ENCODE measurements around the gene ARFGAP1.
A peak's percentile ranks its signal among the peaks of the same experiment; 100 is the strongest.
"Not testable (repeated sequence)": the region's sequence is repeated elsewhere in the genome, so short reads cannot be mapped to it uniquely, and the experiment has no call there.

Gene ARFGAP1

DNA sequence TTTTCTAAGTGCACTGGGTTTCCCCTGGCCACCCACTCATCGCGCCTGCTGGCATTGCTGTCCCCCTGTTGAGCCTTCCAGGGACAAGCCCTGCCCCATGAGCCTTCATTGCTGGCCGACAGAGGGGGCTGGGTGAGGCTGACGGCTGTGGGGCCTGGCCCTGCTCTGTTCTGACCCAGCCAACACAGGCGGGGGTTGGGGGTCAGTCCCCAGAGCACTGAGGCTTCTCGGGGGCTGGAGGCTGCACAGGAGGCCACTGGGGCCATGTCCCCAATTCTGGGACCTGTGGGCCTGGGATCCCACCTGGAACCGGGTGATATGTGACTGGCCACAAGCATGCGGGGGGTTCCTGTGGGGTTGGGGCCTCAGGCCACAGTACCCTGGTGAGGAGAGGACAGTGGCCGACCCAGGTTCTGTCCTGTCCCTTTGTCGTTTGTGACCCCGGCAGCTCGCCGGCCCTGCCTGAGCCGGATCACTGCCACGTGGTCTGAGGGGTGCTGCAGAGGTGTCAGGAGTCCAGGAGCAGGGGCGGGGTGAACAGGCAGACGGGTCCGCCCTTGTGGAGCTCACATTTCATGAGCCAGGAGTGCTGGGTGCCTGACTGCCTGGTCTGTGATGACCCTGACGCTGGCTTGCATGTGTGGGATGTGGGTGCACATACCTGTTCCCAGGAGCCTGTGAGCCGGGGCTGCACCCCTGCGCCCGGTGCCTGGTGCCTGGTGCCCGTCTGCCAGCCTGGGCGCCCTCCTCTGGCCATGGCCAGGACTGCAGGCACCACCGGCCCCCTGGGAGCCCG, 18.3 kb downstream of the ARFGAP1 start:
- DNase-seq (ENCODE audit: low read depth in 2 of 2): peak; percentile 46 to 57

DNA sequence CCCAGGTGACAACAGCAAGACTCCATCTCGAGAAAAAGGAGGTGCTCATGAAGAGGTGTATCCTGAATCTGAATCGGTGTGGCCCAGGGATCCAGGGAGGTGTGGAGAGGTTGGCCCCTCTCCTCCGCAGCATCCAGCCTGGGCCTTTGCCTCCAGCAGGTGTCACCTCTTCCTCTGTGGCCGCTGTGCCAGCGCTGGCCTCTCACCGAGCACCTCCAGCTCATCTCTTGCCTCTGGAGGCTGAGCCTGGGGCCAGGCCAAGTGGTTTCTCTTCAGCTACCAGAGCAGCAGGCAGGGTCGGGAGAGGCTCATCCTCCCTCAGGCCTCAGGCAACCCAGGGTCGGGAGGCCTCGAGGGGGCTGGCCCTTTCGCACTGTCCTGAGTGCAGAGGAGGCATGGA, 19.2 kb downstream of the ARFGAP1 start:
- no peak for DNase-seq (ENCODE audit: low read depth in 2 of 2)

DNA sequence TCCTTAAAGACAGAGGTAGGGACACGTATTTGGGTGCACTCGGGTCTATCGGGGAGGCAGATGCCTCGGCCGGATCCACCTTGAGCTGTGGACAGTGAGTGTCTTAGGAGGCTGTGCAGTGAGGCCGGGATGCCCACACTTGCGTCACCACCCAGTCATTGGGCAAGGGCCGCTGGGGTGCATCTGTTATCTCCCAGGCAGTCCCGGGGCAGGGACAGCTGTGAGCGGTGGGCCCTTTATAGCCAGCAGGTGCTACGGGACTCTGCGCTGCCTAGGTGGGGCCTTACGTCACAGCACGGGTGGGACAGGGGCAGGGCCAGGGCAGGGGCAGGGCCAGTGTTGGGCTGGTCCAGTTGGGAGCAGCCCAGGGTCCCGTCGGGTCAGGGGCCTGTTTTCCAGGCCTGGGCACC, 19.7 kb downstream of the ARFGAP1 start:
- DNase-seq (ENCODE audit: low read depth in 2 of 2): no peak

DNA sequence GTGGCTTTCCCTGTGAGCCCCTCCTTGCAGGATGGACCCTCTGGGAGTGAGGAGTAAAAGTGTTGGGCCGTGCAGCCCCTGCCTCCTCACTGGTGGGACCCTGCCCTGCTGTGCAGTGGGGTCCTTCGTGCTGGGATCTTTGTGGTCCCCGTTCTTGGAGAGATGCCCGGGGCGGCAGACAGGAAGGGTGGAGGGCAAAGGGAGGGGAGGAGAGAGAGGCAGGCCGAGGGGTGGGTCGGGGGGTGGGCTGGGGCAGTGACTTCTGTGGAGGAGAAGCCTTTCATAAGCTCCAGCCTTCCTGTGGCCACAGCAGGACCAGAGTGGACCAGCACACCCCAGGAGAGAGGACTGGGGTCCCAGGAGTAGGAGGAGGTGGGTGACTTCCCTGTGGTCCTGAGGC, 20.3 kb downstream of the ARFGAP1 start, which contains the start of gene COL20A1:
TSS of gene COL20A1 (plus strand) at position 283 of the 400 bp plus-strand sequence. CDS start 1,922 bp downstream, outside the sequence.
- DNase-seq (ENCODE audit: low read depth in 2 of 2): no peak

DNA sequence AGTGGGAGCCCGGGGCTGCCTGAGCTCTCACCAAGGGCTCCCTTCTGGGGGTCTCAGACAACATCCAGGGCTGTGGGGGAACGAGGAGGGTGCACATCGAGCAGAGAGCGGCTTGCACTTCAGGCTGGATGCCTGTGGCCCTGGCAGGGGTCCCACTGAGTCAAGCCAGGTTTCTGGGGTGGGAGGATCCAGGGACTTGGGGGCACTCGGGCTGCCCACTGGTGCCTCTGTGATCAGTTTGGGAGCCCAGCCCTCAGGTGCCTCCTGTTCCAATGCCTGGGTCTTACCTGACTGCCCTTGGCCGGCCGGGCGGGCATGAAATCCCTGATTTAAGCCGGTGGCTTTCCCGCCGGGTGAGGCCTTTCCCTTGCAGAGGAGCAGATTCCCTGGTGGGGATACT, 20.8 kb downstream of the ARFGAP1 start:
- DNase-seq (ENCODE audit: low read depth in 2 of 2): no peak

DNA sequence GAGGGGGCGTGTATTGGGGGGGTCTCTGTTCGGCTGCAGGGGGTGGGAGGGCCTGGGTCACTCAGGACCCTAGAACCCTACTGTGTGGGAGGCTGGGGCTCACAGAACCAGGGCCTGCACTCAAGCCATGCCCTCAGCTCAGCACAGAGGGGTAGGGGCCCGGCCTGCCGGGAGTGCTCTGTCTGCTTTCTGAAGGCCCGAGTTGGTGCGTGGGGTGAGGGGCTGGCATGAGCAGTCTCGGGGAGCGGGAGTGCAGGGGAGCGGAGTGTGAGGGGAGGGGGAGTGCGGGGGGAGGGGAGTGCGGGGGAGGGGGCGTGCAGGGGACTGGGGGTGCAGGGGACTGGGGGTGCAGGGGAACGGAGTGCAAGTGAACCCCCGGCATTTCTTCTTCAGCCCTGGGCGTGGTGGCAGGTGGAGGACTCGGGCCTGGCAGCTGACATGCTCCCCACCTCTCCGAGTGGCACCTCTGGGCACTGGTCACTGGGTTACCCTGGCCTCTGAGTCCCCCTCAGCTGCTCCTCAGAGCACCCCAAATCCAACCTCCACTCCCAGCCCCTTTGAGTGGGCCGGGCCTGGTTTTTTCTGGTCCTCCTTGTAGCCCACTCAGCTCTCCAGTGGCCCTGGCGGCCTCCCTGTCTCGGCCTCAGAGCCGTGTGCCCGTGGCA, 21.4 kb downstream of the ARFGAP1 start:
- DNase-seq (ENCODE audit: low read depth in 2 of 2): no peak

DNA sequence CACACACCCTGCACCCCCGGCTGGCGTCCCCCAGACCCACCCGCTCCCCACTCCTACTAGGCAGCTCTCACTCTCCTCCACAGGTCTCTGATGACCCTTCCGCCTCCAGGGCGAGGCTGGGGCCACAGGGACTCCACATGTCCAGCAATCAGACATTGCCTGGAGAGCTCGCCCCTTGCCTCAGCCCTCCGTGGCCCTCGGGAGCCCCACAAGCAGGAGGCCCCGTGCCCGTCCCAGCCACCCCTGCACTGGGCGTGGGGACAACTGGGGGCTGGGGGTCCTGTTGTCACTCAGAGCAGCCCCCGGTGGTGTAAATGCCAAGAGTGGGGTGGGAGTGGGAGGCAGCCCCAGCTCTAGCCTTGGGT, 21.9 kb downstream of the ARFGAP1 start:
- DNase-seq (ENCODE audit: low read depth in 2 of 2): no peak

DNA sequence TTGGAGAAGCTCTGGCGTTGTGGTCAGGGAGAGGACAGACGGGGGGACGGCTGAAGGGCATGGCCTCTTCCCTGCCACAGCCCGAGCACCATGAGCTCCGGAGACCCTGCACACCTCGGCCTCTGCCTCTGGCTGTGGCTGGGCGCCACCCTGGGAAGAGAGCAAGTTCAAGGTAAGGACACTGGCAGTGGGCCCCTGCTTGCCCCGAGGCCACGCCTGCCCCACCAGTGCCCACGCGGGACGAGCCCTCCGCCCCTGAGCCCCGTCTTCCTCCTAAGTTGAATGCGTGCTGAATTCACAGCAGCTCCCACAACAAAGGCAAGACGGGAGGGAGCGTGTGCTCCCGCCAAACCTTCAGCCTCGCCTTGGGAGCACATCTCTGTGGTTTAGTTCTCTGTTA, 22.4 kb downstream of the ARFGAP1 start:
- no peak for DNase-seq (ENCODE audit: low read depth in 2 of 2)

DNA sequence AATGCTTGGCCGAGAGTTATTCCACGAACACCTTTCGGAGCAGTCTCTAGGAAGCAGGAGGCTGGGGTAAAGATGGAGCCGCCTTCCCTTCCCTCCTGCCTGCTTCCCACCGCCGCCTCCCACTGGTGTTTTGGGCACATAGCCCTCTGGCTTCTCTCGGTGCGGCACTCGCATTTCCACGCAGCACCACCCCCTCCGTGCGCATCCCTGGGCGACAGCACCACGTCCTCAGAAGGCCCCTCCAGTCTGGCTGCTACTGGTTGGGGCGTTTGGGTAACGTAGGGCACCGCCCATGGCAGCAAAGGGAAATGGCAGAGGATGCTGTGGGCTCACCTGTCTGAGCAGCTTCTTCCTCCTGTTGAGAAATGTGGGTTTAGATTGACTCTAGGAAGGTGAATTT, 22.8 kb downstream of the ARFGAP1 start:
- no peak for DNase-seq (ENCODE audit: low read depth in 2 of 2)

DNA sequence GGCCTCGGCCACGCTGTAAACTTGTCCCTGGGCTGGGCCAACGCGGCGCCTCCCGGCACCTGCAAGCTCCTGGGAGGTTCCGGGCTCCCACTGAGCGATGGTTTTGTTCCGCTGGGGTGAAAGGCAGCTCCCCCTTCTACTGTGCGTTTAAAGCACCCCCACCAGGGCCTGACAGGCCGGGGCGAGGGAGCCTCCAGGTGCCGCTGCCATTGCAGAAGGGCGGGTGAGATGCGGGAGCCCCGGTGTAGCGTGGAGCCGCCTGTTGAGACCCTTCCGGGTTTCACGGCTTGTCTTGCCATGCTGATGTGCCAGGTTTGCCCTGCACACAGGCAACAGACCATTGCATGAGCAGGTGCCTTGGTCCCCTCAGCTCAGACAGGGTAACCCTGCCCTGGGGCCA, 23.2 kb downstream of the ARFGAP1 start:
- DNase-seq (ENCODE audit: low read depth in 2 of 2): no peak

DNA sequence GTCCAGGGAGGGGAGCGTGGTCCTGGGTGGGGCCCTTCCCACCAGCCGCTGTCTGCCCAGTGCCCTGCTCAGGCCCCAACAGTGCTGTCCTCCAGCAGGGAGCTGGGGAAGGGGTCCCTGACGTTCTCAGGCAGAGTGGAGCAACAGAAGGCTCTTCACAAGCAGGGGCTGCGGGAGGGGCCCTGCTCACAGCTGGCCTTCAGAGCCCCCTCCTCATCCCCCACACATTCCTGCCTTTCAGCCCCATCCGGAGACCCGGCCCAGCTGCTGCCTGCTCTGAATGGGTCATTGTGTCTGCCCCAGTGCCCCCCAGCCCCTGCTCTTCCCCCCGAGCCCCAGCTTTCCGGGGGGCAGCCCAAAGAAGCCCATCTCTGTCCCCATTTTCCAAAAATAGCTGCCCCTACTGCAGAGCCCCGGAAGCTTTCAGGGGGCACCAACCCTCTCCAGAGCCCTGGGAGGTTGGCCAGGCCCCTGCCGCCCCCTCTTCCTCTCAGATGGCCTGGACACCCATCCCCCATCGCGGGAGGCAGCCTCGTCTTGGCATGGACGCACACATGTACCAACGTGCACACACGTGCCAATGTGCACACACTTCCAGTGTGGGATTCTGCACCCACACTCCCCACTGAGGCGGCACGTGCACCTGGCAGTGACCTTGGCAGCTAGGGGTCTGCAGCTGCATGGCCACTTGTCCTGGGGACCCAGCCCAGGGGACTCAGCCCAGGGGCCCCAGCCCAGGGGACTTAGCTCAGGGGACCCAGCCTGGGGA, 24.1 kb downstream of the ARFGAP1 start:
- no peak for DNase-seq (ENCODE audit: low read depth in 2 of 2)

DNA sequence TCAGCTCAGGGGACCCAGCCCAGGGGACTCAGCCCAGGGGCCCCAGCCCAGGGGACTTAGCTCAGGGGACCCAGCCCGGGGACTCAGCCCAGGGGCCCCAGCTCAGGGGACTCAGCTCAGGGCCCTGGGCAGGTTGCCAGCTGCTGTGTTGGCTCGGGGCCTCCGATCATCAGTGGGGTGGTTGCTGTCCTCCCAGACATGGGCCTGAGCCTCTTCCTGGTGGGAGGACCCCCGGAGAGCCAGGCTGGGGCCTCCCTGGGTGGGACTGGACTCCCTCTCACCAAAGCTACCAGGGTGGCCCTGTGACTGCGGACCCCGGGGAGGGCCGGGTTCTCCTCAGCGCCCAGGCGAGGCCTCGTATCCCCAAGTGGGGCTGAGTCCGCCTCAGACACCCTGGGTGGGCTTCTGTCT, 24.8 kb downstream of the ARFGAP1 start:
- no peak for DNase-seq (ENCODE audit: low read depth in 2 of 2)

DNA sequence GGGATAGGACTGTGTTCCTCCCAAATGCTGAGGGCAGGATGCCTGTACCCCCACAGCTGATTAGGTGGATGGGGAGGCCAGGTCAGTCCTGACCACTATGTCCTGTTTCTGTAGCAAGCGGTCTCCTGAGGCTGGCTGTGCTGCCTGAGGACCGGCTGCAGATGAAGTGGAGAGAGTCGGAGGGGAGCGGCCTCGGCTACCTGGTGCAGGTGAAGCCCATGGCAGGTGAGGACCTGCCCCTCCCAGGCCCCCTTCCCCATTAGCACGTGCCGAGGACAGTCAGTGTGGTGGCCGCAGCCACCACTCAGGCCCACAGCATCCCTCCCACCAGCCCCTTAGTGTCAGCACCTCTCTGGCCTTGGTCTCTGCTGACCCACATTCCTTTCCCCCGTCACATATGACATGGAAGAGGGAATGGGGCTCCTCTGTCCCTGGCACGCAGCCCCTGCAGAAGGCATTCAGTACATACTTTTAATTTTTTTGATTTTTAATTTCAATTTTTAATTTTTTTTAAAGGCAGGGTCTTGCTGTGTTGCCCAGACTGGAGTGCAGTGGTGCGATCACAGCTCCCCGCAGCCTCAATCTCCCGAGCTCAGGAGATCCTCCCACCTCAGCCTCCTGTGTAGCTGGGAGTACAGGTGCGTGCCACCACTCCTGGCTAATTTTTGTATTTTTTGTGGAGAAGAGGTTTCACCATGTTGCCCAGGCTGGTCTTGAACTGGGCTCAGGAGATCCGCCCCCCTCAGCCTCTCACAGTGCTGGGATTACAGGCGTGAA, 25.4 kb downstream of the ARFGAP1 start:
- no peak for DNase-seq (ENCODE audit: low read depth in 2 of 2)

DNA sequence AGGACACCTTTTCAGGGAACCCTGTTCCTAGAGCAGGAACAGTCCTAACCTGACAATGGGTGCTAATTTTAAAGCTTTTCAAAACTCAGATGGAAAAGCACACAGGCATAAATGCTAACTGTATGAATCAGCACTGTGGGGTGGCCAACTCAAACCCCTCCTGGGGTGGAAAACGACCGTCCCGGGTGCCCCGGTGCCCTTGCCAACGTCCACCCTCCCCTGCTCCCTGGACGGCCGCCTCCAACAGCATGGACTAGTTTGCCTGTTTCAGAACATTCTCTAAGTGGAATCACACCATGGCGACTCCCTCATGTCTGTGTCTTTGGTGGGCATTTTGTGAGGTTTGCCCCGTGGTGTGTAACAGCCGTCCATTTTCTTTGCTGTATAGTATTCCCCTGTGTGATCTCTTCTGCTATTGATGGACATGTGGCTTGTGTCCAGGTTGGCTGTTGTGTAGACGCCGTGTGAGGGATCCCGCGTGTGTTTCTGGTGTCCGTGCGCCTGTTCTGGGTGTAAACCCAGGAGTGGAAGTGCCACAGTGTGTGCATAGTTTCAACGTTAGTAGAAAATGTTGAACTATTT, 26.2 kb downstream of the ARFGAP1 start:
- no peak for DNase-seq (ENCODE audit: low read depth in 2 of 2)

DNA sequence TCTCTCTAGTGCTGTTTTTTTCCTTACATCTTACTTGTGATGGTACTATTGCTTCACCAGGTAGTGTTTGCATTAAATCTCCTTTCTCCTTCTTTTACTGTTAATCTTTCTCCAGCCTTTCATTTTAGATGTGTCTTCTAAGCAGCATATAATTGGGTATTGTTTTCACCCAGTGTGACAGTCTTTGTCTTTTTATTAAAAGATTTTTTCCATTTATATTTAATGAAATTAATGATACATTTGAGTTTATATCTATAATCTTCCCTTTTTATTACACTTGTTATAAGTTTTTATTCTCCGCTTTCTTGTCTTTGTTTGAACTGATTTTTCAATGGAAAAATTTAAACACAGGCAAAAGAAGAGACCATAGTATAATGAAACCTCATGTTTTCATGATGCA, 29.1 kb downstream of the ARFGAP1 start:
- DNase-seq (ENCODE audit: low read depth in 2 of 2): no peak

DNA sequence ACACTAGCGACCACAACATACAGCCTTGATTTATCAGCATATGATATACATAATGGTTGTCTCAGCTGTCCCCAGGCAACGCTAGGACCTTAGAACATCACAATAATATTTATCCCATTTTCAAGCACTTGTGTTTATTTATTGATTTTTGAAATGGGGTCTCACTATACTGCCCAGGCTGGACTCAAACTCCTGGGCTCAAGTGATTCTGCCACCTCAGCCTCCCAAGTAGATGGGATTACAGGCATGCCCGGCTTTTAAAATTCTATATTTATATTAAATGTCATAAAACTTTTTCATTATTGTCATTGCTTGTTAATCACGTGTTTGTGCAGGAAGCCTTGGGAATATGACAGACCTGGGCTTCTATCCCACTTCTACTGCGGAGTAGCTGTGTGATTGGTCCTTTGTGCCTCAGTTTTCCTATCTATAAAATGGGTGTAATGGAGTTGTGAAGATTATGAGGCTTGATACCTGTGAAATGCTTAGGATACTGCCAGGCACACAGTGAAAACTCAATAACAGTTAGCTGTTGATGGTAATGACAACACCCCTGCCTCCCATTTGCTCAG, 30.6 kb downstream of the ARFGAP1 start:
- no peak for DNase-seq (ENCODE audit: low read depth in 2 of 2)

DNA sequence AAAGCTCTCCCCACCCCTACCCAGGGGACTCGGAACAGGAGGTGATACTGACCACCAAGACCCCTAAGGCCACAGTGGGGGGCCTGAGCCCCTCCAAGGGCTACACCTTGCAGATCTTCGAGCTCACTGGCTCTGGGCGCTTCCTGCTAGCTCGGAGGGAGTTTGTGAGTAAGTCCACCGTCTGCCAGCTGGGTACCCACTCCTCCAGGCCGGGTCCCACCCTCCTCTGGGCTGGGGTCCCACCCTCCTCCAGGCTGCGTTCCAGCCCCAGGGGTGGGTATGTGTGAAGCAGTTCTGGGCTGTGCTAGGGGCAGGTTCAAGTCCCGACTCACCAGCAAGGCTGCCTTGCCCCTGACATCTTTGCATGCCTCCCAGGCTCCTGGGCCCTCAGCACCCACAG, 32.8 kb downstream of the ARFGAP1 start:
- no peak for DNase-seq (ENCODE audit: low read depth in 2 of 2)

DNA sequence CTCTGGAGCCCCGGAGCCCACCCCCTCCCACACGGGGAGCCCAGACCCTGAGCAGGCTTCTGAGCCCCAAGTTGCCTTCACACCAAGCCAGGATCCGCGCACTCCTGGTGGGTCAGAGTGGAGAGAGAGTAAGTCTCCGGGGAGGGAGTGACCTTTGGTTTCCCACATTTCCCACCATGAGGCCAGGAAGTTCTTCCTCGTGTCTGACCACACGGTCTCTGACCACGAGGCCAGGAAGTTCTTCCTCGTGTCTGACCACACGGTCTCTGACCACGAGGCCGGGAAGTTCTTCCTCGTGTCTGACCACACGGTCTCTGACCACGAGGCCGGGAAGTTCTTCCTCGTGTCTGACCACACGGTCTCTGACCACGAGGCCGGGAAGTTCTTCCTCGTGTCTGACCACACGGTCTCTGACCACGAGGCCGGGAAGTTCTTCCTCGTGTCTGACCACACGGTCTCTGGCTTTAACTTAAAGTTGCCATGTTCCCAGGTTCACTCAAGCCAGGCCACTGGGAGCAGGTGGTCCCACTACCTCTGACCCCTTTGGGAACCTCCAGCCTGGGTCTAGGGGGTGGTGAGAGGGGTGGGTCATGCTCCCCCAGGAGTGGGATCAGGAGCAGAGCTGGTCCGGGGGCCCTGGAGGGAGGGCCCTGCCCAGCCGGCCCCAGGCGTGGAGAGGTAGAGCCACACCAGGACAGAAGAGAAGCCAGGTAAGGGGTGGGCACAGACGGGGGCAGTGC, 33.5 kb downstream of the ARFGAP1 start:
- DNase-seq (ENCODE audit: low read depth in 2 of 2): not testable (repeated sequence)

DNA sequence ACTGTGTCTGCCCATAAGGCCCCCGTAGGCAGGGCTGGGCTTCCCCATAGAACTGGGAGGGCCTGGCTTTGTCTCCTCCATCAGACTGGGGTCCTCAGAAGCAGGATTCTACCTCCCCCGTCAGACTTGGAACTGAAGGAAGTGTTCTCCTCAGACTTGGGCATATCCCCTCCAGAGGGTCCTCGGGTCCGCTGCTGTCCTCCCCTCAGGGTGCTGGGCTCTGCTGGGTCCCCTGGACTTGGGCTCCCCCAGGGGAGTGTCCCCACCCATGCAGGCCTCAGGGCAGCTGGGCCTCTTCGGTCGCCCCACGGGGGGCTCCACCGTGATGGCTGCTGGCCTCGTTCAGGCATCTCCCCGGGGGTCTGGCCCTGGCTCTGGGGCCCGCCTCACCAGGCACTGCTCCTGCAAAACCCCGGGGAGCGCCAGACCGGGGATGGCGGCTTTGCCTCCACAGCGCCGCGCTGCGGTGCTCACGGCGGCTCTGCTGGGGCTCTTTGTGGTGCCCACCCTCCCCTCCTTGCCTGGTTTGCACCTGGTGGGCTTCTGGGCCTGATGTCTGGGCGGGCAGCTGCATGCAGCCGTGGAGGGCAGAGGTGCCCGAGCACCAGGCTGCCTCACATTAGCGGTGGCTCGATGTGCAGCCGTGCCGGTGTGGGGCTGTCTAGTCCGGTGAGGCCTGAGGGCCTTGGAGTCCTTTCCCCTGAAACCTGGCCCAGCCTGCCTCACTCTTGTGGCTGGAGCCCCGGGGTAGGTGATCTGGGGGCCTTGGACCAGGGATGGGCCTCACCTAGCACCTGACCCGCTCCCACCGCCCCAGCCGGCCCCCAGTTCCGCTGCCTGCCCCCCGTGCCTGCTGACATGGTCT, 34.3 kb downstream of the ARFGAP1 start:
- DNase-seq (ENCODE audit: low read depth in 2 of 2): no peak

Measured in stimulated activated CD8-positive, alpha-beta memory T cell treated with anti-CD3 and anti-CD28 coated beads, Interleukin-15, amount 100 ng/mL, for 48 hours (primary cell).